H1 (cell line): ENCODE measurements around the gene SLC6A6. TPM values are rescaled to one million over a fixed set of nuclear protein-coding genes. Genes with fewer than 3 reads are reported as not detected.
A peak's percentile ranks its signal among the peaks of the same experiment; 100 is the strongest.

Experiments used
- CTCF ChIA-PET: fragments of 300-600 bp; sonication (Branson Sonifier 250); formaldehyde crosslinking; loops from one replicate; lab custom pipeline; 2021; ENCODE audit not compliant: partially characterized antibody; lab: Charles Lee
- POLR2A ChIA-PET: fragments of 300-600 bp; sonication (Branson Sonifier 250); formaldehyde crosslinking; loops from one replicate; lab custom pipeline; 2021; ENCODE audit warnings: inconsistent platforms; ENCODE audit not compliant: partially characterized antibody; lab: Charles Lee
- DNase-seq, 2 experiments: peaks; one replicate each; pipeline versions ENCODE4 v3.0.0 to v3.0.0-alpha.2; 2010 to 2022; ENCODE audit warnings: low spot score in 2 of 2, low read depth in 1 of 2, mixed read lengths in 1 of 2
- FAIRE-seq: peaks from 2 replicates; lab custom pipeline; 2011; peaks lifted over from hg19 to GRCh38; lab: Jason Lieb, UNC
- H2AFZ ChIP-seq: 2 replicates; pipeline ENCODE4 v1.8.1; 2012; ENCODE audit warnings: low read length, inconsistent platforms
- H2AK5ac ChIP-seq: 2 replicates; pipeline ENCODE4 v1.6.1; 2013; ENCODE audit warnings: low read depth, low read length
- H2BK120ac ChIP-seq: replicated peaks from 2 replicates; pipeline ENCODE3; 2013; ENCODE audit warnings: low read depth, low read length, inconsistent platforms
- H2BK12ac ChIP-seq: 2 replicates; pipeline ENCODE4 v1.6.1; 2013; ENCODE audit warnings: low read depth, low read length
- H2BK15ac ChIP-seq: 2 replicates; pipeline ENCODE4 v1.6.1; 2013; ENCODE audit warnings: low read length
- H2BK20ac ChIP-seq: 2 replicates; pipeline ENCODE4 v1.6.1; 2013; ENCODE audit warnings: low read length
- H2BK5ac ChIP-seq: 2 replicates; pipeline ENCODE4 v1.6.1; 2013; ENCODE audit warnings: low read depth, low read length
- H3K14ac ChIP-seq: 2 replicates; pipeline ENCODE4 v1.6.1; 2013; ENCODE audit warnings: inconsistent platforms; ENCODE audit not compliant: insufficient read length
- H3K18ac ChIP-seq: 2 replicates; pipeline ENCODE4 v1.6.1; 2013; ENCODE audit warnings: low read length; ENCODE audit errors: extremely low read depth
- H3K23ac ChIP-seq: 2 replicates; pipeline ENCODE4 v1.6.1; 2013; ENCODE audit warnings: inconsistent platforms; ENCODE audit not compliant: insufficient read length
- H3K23me2 ChIP-seq: 2 replicates; pipeline ENCODE4 v1.6.1; 2013; ENCODE audit warnings: low read depth, low read length
- H3K27ac ChIP-seq: 2 replicates; pipeline ENCODE4 v1.6.1; 2011; ENCODE audit warnings: low read depth, low read length, inconsistent platforms
- H3K27me3 ChIP-seq, 4 experiments: replicated peaks in 1 of 4; 1 replicate in 1 of 4; 2 replicates in 3 of 4; pipeline versions ENCODE4 v1.6.1 to v1.8.1; 2011 to 2013; ENCODE audit warnings: low read length in 3 of 4, mild to moderate bottlenecking in 3 of 4, inconsistent platforms in 2 of 4, mixed read lengths in 2 of 4, moderate library complexity in 1 of 4; ENCODE audit not compliant: control insufficient read depth in 3 of 4, insufficient read depth in 3 of 4; ENCODE audit errors: extremely low read depth in 1 of 4
- H3K36me3 ChIP-seq, 4 experiments: 2 replicates each; pipeline versions ENCODE4 v1.6.1 to v1.8.1; 2011 to 2013; ENCODE audit warnings: mild to moderate bottlenecking in 4 of 4, low read length in 3 of 4, moderate library complexity in 2 of 4, control low read depth in 1 of 4, inconsistent platforms in 1 of 4; ENCODE audit not compliant: insufficient read depth in 4 of 4, control insufficient read depth in 2 of 4
- H3K4ac ChIP-seq: replicated peaks from 2 replicates; pipeline ENCODE3; 2013; ENCODE audit warnings: low read length, low read depth, mixed read lengths, inconsistent platforms; ENCODE audit not compliant: insufficient read length
- H3K4me1 ChIP-seq, 4 experiments: replicated peaks in 1 of 4; 1 replicate in 1 of 4; 2 replicates in 3 of 4; pipeline versions ENCODE4 v1.6.1 to v1.8.1; 2011 to 2013; ENCODE audit warnings: low read length in 3 of 4, inconsistent platforms in 2 of 4, mixed read lengths in 1 of 4; ENCODE audit not compliant: insufficient read depth in 4 of 4, control insufficient read depth in 3 of 4
- H3K4me2 ChIP-seq, 2 experiments: 2 replicates each; pipeline versions ENCODE4 v1.6.1 to v1.8.1; 2011 to 2013; ENCODE audit warnings: low read depth in 2 of 2, low read length in 2 of 2, control low read depth in 1 of 2, inconsistent platforms in 1 of 2, mild to moderate bottlenecking in 1 of 2; ENCODE audit not compliant: insufficient read depth in 1 of 2
- H3K4me3 ChIP-seq, 4 experiments: fragments of 200-600, 300-600 bp in 1 of 4; sonication (generic), shearing (Covaris generic), sonication (Bioruptor Twin) in 1 of 4; 2 replicates each; pipeline versions ENCODE4 v1.5.1 to v1.8.1; 2011 to 2016; ENCODE audit warnings: low read length in 4 of 4, low read depth in 3 of 4, control low read depth in 2 of 4, inconsistent platforms in 2 of 4, mild to moderate bottlenecking in 2 of 4, mixed read lengths in 1 of 4, moderate library complexity in 1 of 4; ENCODE audit not compliant: insufficient read depth in 2 of 4; ENCODE audit errors: extremely low read depth in 1 of 4
- H3K56ac ChIP-seq: replicated peaks from 2 replicates; pipeline ENCODE3; 2013; ENCODE audit warnings: low read depth, mild to moderate bottlenecking, mixed read lengths, low read length, inconsistent platforms; ENCODE audit not compliant: insufficient read length
- H3K79me1 ChIP-seq: 2 replicates; pipeline ENCODE4 v1.6.1; 2013; ENCODE audit warnings: low read depth, low read length, control low read depth
- H3K79me2 ChIP-seq, 2 experiments: 2 replicates each; pipeline versions ENCODE4 v1.6.1 to v1.8.1; 2012 to 2013; ENCODE audit warnings: low read length in 2 of 2, mild to moderate bottlenecking in 2 of 2, inconsistent platforms in 1 of 2; ENCODE audit not compliant: insufficient read depth in 2 of 2, control insufficient read depth in 1 of 2
- H3K9ac ChIP-seq, 4 experiments: replicated peaks in 1 of 4; 1 replicate in 1 of 4; 2 replicates in 3 of 4; pipeline versions ENCODE4 v1.6.1 to v1.8.1; 2011 to 2013; ENCODE audit warnings: low read depth in 3 of 4, low read length in 3 of 4, control low read depth in 2 of 4, mild to moderate bottlenecking in 2 of 4, moderate library complexity in 2 of 4, inconsistent platforms in 1 of 4; ENCODE audit errors: extremely low read depth in 1 of 4
- H3K9me3 ChIP-seq, 2 experiments: 2 replicates each; pipeline versions ENCODE4 v1.6.1 to v1.8.1; 2012 to 2013; ENCODE audit warnings: mild to moderate bottlenecking in 2 of 2, moderate library complexity in 2 of 2, control low read depth in 1 of 2, inconsistent platforms in 1 of 2, low read depth in 1 of 2, low read length in 1 of 2, mixed read lengths in 1 of 2; ENCODE audit not compliant: insufficient read depth in 2 of 2
- H4K20me1 ChIP-seq, 2 experiments: replicated peaks in 1 of 2; 2 replicates each; pipeline versions ENCODE3 to v1.8.1; 2011 to 2013; ENCODE audit warnings: inconsistent platforms in 2 of 2, low read length in 2 of 2, mild to moderate bottlenecking in 1 of 2; ENCODE audit not compliant: insufficient read depth in 2 of 2, control insufficient read depth in 1 of 2
- H4K5ac ChIP-seq: 2 replicates; pipeline ENCODE4 v1.6.1; 2013; ENCODE audit warnings: low read length, low read depth, mixed read lengths, inconsistent platforms; ENCODE audit not compliant: insufficient read length
- H4K8ac ChIP-seq: 2 replicates; pipeline ENCODE4 v1.8.0; 2013; ENCODE audit warnings: mild to moderate bottlenecking, moderate library complexity, low read length, inconsistent platforms; ENCODE audit not compliant: insufficient read depth; ENCODE audit errors: extremely low read depth
- H4K91ac ChIP-seq: replicated peaks from 2 replicates; pipeline ENCODE3; 2013; ENCODE audit warnings: low read length, mixed read lengths, inconsistent platforms; ENCODE audit not compliant: insufficient read length
- CBX5 ChIP-seq: fragments of 300-800, 300-1000 bp; sonication (generic); IDR thresholded peaks from 2 replicates; pipeline ENCODE4 v1.7.1; 2016; ENCODE audit warnings: antibody characterized with exemption, low read length, low read depth
- EP300 ChIP-seq, 2 experiments: IDR thresholded peaks; 1 replicate in 1 of 2; 2 replicates in 1 of 2; pipeline ENCODE4 v1.6.1; 2011 to 2012; ENCODE audit warnings: low read depth in 2 of 2, low read length in 2 of 2, mild to moderate bottlenecking in 2 of 2, borderline replicate concordance in 1 of 2, inconsistent platforms in 1 of 2, moderate library complexity in 1 of 2
- KDM1A ChIP-seq: fragments of 200-600, 300-600 bp; sonication (generic); IDR thresholded peaks from 2 replicates; pipeline ENCODE4 v1.7.1; 2016; ENCODE audit warnings: mild to moderate bottlenecking, low read length, borderline replicate concordance
- RAD21 ChIP-seq, 2 experiments: IDR thresholded peaks in 1 of 2; conservative IDR thresholded peaks in 1 of 2; 2 replicates each; pipeline ENCODE4 v1.6.1; 2011; ENCODE audit warnings: low read depth in 2 of 2, low read length in 2 of 2, improper control_type of control experiment in 1 of 2, inconsistent platforms in 1 of 2, mild to moderate bottlenecking in 1 of 2, moderate library complexity in 1 of 2
- SUZ12 ChIP-seq: fragments of 200-600 bp; sonication (generic); IDR thresholded peaks from 2 replicates; pipeline ENCODE4 v1.6.1; 2012; ENCODE audit warnings: mild to moderate bottlenecking, inconsistent platforms, low read length, moderate library complexity, mixed read lengths
- ZNF274 ChIP-seq: IDR thresholded peaks from 2 replicates; pipeline ENCODE4 v1.7.0; 2012; ENCODE audit warnings: low read length, borderline replicate concordance; ENCODE audit errors: extremely low read depth
- WGBS, 2 experiments: shearing (Covaris generic) in 1 of 2; methylation state at CpG; one replicate each; pipeline versions ENCODE4 v1.1.6 to v1.1.7; 2013 to 2015; ENCODE audit warnings: low lambda C conversion rate in 2 of 2, mixed read lengths in 2 of 2, inconsistent platforms in 1 of 2, low coverage in 1 of 2, missing lambda C conversion rate in 1 of 2; ENCODE audit not compliant: insufficient replicate concordance in 2 of 2, insufficient coverage in 1 of 2, insufficient read length in 1 of 2; ENCODE audit errors: extremely low coverage in 1 of 2, missing lambda C conversion rate in 1 of 2; 5-methylcytosine and 5-hydroxymethylcytosine counted together
- polyA plus RNA-seq, 7 experiments: library from polyadenylated mRNA; depleted of rRNA in 3 of 7; stranded (reverse) in 5 of 7; unstranded in 2 of 7; fragments of >200 nt in 5 of 7; fragments of 200-250 nt in 2 of 7; gene quantifications; 1 replicate in 5 of 7; 2 replicates in 1 of 7; 4 replicates in 1 of 7; pipeline versions ENCODE4 v1.2.1 to v1.2.3, GENCODE V29; 2011 to 2013; ENCODE audit warnings: missing spikeins in 2 of 7, mixed read lengths in 2 of 7
- total RNA-seq: library from RNA; stranded (reverse); fragmentation: NEBNext Ultra II Directional; extraction: Animal tissue kit (Norgen Biotek cat#: 25700); gene quantifications from 2 replicates; pipeline ENCODE4 v1.2.1, GENCODE V29; 2021

SLC6A6 gene
- total and polyA plus RNA-seq, 2 of the 8 experiments (the other 6 are each of a cell fraction or from before 2014, with no cell fraction given) = 66.2 to 144 TPM

DNA sequence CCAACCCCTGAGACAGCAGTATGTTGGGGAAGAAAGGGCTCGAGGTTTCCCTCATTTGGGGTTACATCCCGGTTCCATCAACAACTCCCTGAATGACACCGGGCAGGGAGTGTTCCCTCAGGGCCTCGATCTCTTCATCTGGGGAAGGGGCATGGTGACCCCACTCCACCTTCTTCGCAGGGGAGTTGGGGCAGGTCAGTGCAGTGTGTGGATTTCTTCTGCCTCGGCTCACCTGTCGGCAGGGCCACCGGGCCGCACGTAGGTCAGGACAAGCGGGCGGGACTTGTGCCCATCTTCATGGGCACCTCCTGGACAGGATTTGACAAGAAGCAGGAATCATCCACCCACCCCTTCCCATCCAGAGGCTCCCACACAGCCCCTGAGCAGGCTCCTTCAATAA, 120.4 kb downstream of the SLC6A6 start:
- Histone ChIP-seq H3K79me1 (no peaks in the 10 kb centered on the region), H2BK5ac (no peak overlapping the region), H3K4ac (no peak overlapping the region), H2BK120ac (no peak overlapping the region), H2BK20ac (no peak overlapping the region), H4K91ac (no peak overlapping the region), H4K20me1 (no peaks in the 10 kb centered on the region), H3K23ac (no peak overlapping the region), H3K4me3 (no peak overlapping the region), H3K4me1 (peaks cover 4 to 12% (median 8%) of the 10 kb centered on the region in 4 experiments), H3K23me2 (no peaks in the 10 kb centered on the region; the same call in 1 of the 2 replicates), H2AFZ (no peak overlapping the region), H3K36me3 (no peaks in the 10 kb centered on the region), H3K79me2 (no peaks in the 10 kb centered on the region), H4K5ac (no peak overlapping the region), H3K27me3 (no peaks in the 10 kb centered on the region), H3K18ac (no peak overlapping the region; the same call in 1 of the 2 replicates), H3K9me3 (no peaks in the 10 kb centered on the region), H3K4me2 (no peak overlapping the region), H2BK12ac (no peak overlapping the region), H3K14ac (no peak overlapping the region), H4K8ac (no peak overlapping the region), H2AK5ac (no peak overlapping the region), H2BK15ac (peak overlapping the region; percentile 81; the same call in 1 of the 2 replicates), H3K27ac (no peak overlapping the region), H3K56ac (no peak overlapping the region), H3K9ac (no peak overlapping the region)
- FAIRE-seq (no peak), DNase-seq (no peak)
- 96% methylated on average over 12 of the region's 12 CpGs; no CpG with 5 or more reads in 1 of the 2 experiments for WGBS, 2 experiments
- ChIA-PET POLR2A (interaction anchor here (3.1 kb wide), 1 partner anchor 10 kb away, joined by 10 read pairs; no protein-coding TSS in a partner anchor), CTCF (interaction anchor here (0.6 to 9.5 kb wide), 5 partner anchors 13 to 259 kb away, joined by 3 to 103 read pairs (median 4); no protein-coding TSS in a partner anchor)
- TF ChIP-seq RAD21 (IDR thresholded peaks at IDR 0.05 in 1 of 2, conservative IDR thresholded peaks at IDR 0.05 in 1 of 2; ENCODE audit: low read depth in 2 of 2, low read length in 2 of 2) = no peak
- no peak for TF ChIP-seq ZNF274
- TF ChIP-seq KDM1A = no peak
- no peak for TF ChIP-seq SUZ12
- no peak for TF ChIP-seq EP300 (IDR thresholded peaks at IDR 0.05; ENCODE audit: borderline replicate concordance in 1 of 2, low read depth in 2 of 2, low read length in 2 of 2)
- no peak for TF ChIP-seq CBX5
